Measurements from ENCODE around the gene ARHGAP26. TPM values are rescaled to one million over a fixed set of nuclear protein-coding genes. Genes with fewer than 3 reads are reported as not detected.
A peak's percentile ranks its signal among the peaks of the same experiment; 100 is the strongest.
"Not testable (repeated sequence)": the region's sequence is repeated elsewhere in the genome, so short reads cannot be mapped to it uniquely, and the experiment has no call there.

The ARHGAP26 gene
- total and polyA plus RNA-seq, 10 donors, result 4.2 to 148 (median 55.5) TPM

DNA sequence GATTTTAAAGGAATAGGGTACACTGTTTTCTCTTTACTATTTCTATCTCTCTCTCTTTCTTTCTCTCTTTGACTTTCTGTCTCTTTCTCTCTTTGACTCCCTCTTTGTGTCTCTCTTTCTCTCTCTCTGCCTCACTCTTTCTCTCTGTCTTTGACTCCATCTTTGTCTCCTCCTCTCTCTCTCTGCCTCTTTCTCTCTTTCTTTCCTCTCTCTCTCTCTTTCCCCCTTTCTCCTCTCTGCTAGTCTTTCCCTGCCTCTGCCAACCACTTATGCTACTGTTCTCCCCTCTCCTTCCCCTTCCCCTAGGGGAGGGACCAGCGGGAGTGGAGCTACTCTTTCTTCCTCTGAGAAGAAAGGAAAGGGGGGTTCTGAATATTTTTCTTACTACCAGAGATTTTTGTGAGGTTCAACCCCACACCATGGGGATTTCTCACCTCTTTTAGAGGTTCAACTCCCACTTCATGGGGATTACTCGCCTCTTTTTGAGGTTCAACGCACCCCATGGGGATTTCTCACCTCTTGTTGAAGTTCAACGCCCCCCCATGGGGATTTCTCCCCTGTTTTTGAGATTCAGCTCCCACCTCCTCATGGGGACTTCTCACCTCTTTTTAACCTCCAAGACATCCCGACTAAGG lies 323.4 kb downstream of the ARHGAP26 start:
- Histone ChIP-seq H3K4me1 (peaks cover 0 to 7% (median 0%) of the 10 kb centered on the region in 6 donors), H3K27ac (no peak overlapping the region), H3K4me3 (peak overlapping the region in 1 of 8 donors; percentile 5), H3K27me3 (replicated peaks in 1 of 7) (no peaks in the 10 kb centered on the region), H3K9me3 (no peaks in the 10 kb centered on the region), H3K36me3 (peaks cover 0 to 11% (median 0%) of the 10 kb centered on the region in 6 donors)
- no peak for TF ChIP-seq POLR2AphosphoS5 (IDR thresholded peaks at IDR 0.05)
- TF ChIP-seq POLR2A (IDR thresholded peaks at IDR 0.05), result no peak
- TF ChIP-seq, protein P1, sequence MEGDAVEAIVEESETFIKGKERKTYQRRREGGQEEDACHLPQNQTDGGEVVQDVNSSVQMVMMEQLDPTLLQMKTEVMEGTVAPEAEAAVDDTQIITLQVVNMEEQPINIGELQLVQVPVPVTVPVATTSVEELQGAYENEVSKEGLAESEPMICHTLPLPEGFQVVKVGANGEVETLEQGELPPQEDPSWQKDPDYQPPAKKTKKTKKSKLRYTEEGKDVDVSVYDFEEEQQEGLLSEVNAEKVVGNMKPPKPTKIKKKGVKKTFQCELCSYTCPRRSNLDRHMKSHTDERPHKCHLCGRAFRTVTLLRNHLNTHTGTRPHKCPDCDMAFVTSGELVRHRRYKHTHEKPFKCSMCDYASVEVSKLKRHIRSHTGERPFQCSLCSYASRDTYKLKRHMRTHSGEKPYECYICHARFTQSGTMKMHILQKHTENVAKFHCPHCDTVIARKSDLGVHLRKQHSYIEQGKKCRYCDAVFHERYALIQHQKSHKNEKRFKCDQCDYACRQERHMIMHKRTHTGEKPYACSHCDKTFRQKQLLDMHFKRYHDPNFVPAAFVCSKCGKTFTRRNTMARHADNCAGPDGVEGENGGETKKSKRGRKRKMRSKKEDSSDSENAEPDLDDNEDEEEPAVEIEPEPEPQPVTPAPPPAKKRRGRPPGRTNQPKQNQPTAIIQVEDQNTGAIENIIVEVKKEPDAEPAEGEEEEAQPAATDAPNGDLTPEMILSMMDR (IDR thresholded peaks at IDR 0.05 in 8 of 11, conservative IDR thresholded peaks at IDR 0.05 in 3 of 11), result no peak
- intact Hi-C loops (cut with DNase I; ENCODE audit: low total_unique reads), result no loop called here
- WGBS, 5 donors, result 65 to 74% (median 69%) methylated on average over 5 of the region's 5 CpGs
- DNase-seq, result no peak

DNA sequence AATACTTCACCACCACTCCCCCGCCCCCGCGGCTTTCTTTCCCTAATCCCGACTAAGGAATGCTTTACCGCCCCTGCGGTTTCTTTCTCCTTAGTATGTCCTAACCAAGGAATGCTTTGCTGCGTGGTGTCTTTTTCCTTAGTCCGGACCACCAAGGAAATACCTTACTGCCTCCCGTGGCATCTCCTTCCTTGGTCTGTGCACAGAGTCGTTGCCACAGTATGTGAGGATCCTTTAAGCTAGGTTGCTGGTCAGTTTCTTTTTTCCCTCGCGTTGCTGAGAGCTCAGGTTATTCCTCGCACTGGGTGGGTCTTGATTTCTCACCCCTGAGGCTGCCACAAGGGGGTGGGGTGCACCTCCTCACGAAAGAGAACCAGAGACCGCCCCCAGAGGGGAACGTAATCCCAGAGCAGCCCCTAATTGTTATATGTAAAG lies 323.9 kb downstream of the ARHGAP26 start:
- Histone ChIP-seq H3K4me1 (peaks cover 0 to 7% (median 0%) of the 10 kb centered on the region in 6 donors), H3K4me3 (peak overlapping the region in 1 of 8 donors; percentile 5), H3K9me3 (no peaks in the 10 kb centered on the region), H3K27me3 (replicated peaks in 1 of 7) (no peaks in the 10 kb centered on the region), H3K27ac (no peak overlapping the region), H3K36me3 (peaks cover 0 to 9% (median 0%) of the 10 kb centered on the region in 6 donors)
- DNase-seq, result no peak
- intact Hi-C loops (cut with DNase I; ENCODE audit: low total_unique reads), result no loop called here
- 65 to 73% (median 70%) methylated on average over 16 of the region's 16 CpGs for whole genome bisulfite sequencing, 5 donors
- TF ChIP-seq, protein P1 (IDR thresholded peaks at IDR 0.05 in 8 of 11, conservative IDR thresholded peaks at IDR 0.05 in 3 of 11), result no peak
- TF ChIP-seq POLR2A (IDR thresholded peaks at IDR 0.05) (no peak), POLR2AphosphoS5 (IDR thresholded peaks at IDR 0.05) (no peak)

DNA sequence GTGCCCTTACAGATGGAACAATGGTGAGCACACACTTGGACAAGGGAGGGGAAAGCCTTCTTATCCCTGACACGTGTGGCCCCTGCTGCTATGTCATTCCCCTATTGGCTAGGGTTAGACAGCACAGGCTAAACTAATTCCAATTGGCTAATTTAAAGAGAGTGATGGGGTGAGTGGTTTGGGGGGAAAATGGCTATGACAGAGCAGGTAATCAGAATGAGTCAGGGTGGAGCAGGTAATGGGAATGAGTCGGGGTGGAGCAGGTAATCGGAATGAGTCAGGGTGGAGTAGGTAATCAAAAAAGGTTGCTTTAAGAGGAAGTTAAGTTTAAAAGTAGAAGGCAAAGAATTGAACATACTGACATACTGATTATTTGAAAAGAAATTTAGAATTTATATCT lies 324.4 kb downstream of the ARHGAP26 start:
- DNase-seq; H3K27me3 ChIP-seq (replicated peaks in 1 of 7); H3K4me3 ChIP-seq; H3K27ac ChIP-seq; H3K9me3 ChIP-seq; H3K36me3 ChIP-seq; H3K4me1 ChIP-seq; intact Hi-C loops (cut with DNase I; ENCODE audit: low total_unique reads): not testable (repeated sequence)
- 55 to 68% (median 60%) methylated on average over 3 of the region's 3 CpGs for WGBS, 5 donors

DNA sequence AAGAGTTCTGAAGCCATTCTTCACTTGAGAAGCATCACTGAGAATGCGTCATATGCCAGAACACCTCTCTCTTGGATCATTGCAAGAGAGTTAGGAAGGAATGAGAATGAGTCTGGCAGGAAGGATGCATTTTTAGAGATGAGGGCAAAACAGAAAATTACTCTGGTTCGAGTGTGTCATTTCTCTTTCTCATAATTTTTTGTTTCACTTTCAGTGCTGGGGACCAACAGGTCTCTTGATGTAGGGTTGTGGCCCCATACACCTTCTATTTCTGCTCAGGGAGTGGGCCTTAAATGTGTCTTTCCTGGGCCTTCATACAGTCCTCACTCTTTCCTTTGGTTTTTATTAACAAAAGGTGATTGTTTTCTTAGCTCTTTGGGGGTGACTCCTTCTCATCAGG lies 330.9 kb downstream of the ARHGAP26 start:
- TF ChIP-seq POLR2A (IDR thresholded peaks at IDR 0.05) (no peak), POLR2AphosphoS5 (IDR thresholded peaks at IDR 0.05) (no peak)
- TF ChIP-seq, protein P1 (IDR thresholded peaks at IDR 0.05 in 8 of 11, conservative IDR thresholded peaks at IDR 0.05 in 3 of 11), result no peak
- Histone ChIP-seq H3K9me3 (no peaks in the 10 kb centered on the region), H3K4me3 (no peak overlapping the region), H3K36me3 (no peaks in the 10 kb centered on the region), H3K4me1 (peaks cover 0 to 18% (median 2%) of the 10 kb centered on the region in 6 donors), H3K27ac (no peak overlapping the region), H3K27me3 (replicated peaks in 1 of 7) (no peaks in the 10 kb centered on the region)
- WGBS, 5 donors, result 47 to 70% (median 66%) methylated on average over 2 of the region's 2 CpGs
- intact Hi-C loops (cut with DNase I; ENCODE audit: low total_unique reads), result no loop called here
- no peak for DNase-seq
